HG02642 (cell line): ENCODE results near the gene ZNF804B.
A peak's percentile ranks its signal among the peaks of the same experiment; 100 is the strongest.

Experiments used
- ATAC-seq: cut with Tn5 transposase; IDR thresholded peaks from one replicate; pipeline ENCODE4 v1.9.1; 2021; ENCODE audit warnings: mild to moderate bottlenecking; ENCODE audit not compliant: unreplicated experiment, poor library complexity

Gene ZNF804B

DNA sequence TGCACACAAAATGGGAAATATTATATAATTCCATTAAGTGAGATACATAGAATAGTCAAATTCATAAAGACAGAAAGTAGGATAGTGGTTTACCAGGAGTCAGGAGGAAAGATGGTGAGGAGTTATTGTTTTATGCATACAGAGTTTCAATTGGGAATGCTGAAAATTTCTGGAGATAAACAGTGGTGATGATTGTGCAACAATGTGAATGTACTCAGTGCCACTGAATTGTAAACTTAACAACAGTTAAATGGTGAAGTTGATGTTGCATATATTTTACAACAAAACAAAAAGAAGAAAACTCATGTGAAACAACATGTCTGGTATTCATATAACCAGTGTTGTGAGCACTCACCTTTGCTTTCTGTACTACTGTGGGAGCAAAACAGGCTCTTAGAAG, 204.9 kb downstream of the ZNF804B start:
- ATAC-seq, result no peak

DNA sequence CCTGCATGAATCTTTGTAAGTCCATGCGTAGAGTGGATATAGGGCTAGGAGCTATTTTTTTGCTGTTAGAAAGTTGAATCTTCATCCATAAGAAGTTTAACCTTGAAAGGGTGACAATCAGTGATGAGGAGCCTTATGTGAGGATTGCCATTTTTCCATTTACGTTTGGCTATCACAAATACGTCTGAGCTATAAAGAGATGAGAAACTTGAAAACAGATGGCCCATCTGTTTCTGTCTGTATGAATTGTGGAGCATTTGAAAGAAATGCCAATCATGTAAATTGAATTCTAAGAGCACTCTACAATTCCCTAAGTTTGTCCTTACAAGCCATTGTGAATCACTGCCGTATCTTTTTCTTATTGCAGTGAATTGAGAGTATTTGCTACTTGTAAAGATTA, 205.9 kb downstream of the ZNF804B start:
- no peak for ATAC-seq

DNA sequence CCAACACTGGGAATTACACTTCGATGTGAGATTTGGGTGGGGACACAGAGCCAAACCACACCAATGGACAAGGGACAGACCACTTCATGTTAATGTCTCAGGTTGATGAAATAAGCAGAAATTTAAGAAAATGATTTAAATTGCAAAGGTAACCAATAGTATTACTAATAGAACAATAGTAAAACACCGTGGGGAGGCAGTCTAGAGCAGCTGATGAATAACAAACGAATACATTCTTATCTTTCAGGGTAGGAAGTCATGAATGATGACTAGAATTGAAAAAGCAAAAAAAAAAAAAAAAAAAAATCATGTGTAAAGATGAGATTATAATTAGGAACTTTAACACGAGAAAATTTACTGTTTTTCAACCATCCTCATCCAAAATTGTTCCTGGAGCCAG, 207.9 kb downstream of the ZNF804B start:
- ATAC-seq, result no peak

DNA sequence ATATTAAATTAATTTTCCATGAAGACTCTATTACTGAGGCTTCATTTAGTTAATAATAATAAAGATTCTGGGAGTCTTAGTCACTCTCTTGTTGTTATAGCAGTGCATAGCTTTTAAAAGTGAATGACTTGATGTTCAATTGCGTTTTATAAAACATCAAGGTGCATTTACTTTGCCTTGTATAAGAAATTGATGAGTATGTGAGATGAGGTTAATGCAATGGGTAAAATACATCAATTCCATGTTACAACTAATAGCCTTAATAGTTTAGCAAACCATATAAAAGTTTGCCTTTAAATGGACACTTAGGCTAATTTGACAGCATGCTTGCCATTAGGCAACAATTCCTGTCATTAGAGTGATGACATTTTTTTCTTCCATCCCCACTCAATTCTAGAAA, 209.7 kb downstream of the ZNF804B start:
- ATAC-seq, result no peak

DNA sequence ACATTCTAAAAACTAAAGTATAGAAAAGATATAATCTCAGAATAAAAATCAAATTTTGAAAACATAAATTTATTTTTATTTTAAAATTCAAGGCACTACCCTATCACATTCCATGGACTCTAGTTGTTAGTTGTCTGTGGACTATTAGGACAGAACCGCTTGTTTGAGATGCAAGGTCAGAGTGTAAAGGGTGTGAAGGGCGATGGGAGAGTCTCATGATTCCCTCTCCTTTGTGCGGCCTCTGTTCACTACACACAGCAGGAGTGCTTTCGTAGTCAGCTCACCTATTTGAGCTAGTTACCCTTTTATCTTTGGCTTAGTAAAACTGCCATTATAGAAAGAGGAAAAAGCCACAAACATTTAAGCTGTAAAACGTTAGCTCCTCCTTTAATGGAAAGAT, 225.8 kb downstream of the ZNF804B start:
- no peak for ATAC-seq

DNA sequence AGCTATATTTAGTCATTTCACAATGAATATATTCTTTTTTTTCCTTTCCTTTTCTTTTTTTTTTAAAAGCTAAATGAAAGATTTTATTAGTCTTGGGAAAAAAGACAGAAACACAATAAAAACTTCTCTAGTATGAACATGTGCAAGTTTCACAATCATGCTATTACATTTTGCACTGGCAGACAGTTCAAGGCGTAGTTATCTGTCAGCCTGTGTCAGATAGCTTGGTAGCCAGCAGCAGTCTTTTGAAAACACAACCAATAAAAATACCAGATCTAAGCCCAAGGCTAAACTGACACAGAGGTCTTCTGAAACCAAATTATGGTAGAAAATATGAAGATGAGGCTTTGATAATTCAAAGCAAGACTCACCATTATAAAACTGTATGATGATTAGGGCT, 241.8 kb downstream of the ZNF804B start:
- no peak for ATAC-seq

GRCh38 chr7:89002981-89003956, 243.8 kb downstream of the ZNF804B start:
- peak; percentile 85 for ATAC-seq

DNA sequence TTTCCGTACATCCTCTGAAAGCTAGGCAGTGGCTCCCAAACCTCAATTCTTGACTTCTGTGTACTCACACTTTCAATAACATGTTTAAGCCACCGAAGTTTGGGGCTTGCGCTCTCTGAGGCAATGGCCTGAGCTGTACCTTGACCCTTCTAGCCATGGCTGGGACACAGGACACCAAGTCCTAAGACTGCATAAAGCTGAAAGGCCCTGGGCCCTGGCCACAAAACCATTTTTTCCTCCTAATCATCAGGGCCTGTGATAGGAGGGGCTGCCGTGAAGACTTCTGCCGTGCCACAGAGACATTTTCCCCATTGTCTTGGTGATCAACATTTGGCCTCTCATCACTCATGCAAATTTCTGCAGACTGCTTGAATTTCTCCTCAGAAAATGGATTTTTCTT, 252.5 kb downstream of the ZNF804B start:
- no peak for ATAC-seq

GRCh38 chr7:89017695-89018094, 258.2 kb downstream of the ZNF804B start:
- ATAC-seq, result no peak

DNA sequence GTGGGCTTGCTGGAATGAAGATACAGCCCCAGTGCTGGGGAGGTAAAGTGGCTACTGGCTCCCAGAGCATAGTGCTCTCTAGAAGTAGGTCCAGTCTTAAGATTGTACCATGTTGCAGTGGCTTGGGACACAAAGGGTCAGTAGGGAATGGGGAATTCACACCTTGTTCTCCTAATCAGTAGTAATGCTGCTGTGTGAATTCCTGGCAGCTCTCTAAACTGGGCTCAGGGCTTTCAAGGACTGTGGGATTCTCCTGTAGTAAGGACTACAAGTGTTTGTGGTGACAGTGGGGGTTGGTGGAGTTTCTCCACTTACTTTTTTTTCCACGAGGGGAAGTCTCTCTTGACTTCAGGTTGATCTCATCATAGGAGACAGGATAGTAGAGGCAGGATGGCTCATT, 262.2 kb downstream of the ZNF804B start:
- no peak for ATAC-seq

DNA sequence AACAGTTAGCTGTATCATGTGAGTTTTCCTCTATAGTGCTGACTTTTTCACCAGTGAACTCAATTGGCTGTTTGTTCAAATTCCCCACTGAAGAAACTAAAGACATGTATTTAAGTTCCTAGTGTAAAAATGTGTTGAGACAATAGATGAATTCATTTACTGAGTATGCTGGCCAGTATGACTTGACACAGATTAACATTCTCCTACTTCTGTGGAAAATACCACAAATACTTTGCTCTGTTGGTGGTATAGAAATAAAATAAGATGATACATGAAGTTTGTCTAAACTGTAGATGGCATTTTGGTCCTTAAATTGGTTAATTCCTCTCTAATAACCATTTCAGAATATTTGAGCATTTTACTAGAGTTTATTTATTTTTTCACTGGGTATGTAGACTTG, 263.7 kb downstream of the ZNF804B start:
- no peak for ATAC-seq

DNA sequence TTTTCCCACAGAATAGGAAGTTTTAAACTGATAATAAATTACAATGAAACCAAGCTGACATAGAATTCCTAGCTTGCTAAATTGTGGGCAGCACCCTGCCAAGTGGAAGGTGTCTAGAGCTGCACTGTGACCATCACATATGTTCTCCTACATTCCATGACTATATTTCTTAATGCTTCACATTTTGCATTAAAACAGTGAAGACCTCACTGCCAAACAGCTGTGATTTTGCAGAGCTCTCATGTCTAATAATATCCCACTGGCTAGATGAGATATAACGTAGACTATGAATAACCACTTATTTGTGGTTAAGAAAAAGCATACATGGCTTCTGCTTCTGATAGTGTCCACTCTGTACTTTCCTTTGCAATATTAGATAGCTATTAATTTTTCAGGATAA, 264.4 kb downstream of the ZNF804B start:
- no peak for ATAC-seq

DNA sequence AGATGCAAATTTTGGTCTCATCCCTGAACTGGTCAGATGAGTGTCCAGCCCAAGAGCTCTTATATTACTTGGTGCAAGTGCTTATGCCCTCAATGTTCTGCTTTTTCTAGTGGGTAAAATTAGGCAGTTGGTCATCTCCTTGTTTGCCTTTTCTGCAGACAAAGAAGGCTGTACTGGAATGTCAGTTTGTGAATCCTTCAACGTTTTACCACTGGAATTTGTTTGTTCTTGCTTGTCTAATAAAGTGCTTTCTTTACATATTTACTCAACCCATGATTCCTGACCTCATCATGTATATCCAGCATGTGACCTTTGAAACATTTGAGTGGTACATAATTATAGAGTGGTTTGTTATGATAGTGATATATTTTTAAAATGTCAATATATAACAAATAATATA, 268.3 kb downstream of the ZNF804B start:
- no peak for ATAC-seq

- ATAC-seq, result no peak
Observed at GRCh38 chr7:89028319-89028718, 268.8 kb downstream of the ZNF804B start.

GRCh38 chr7:89029864-89030263, 270.4 kb downstream of the ZNF804B start:
- ATAC-seq, result no peak

DNA sequence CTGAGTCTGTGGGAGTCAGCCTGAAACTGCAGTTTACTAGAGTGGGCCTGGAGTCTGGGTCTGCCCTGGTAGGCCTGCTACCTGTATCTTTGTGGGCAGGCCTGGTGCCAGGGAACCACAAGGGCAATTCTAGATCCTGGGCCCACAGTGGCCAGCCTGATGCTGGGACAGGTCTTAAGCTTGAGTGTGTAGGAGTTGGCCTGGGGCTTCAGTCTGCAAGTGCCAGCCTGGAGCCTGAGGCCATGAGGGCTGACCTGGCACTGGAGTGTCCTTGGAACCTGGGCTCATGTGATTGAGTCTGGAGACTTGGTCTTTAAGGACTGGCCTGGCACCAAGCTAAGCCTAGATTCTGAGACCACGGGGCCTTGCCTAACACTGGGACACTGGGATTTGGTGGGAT, 281.7 kb downstream of the ZNF804B start:
- no peak for ATAC-seq

DNA sequence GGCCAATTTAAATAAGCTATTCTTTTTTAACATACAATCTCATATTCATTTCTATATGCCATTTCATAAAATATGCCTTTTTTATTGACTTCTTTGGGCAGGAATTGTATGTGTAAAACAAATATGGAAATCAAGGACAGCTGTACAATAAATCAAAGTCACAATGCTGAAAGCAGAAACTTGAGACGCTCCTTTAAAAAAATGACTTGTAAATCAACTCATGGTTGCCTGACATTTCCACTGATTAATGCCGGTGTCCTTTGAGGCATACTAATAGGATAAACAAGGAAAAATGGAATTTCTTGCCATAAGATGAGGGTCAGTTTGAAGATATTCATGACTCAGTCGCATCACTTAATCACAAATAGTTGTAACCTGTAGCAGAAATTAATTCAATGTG, 283.4 kb downstream of the ZNF804B start:
- ATAC-seq, result no peak

- ATAC-seq, result no peak
Observed at GRCh38 chr7:89049043-89049442, 289.5 kb downstream of the ZNF804B start.

DNA sequence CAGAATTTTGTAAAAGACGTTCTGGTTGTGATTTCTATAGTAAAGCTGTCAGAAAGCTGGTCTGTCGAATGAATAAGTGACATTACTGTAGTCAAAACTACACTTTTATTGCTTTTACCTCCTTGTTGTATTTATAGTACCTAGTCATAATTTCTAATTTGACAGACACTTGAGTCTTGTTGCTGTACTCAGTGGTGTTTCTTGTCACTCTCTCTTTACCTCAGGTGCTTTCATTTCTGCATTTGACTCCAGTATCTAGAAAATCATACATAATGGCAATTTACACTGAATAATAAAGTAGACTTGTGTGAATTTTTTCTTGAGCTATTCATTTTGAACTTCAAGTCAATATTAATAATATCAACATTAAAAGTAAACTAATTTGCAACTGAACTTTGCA, 293.6 kb downstream of the ZNF804B start:
- ATAC-seq, result no peak

DNA sequence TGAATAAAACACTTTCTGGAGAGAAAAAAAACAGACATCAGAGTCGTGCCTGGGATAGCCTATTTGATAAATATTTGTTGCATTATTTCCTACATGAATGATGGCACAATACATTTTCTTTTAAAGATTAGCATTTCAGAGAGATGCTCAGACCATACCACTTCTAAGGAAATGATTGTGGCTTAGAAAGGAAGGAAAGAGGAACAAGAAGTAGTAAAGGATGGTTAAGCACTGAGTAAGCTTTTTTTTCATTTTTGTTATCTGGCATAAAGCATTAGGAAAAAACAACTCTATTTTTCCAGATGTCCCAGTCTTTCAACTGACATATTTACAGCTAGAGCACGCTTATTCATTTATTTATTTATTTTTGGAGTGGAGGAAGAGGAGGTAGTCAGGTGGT, 294.9 kb downstream of the ZNF804B start:
- no peak for ATAC-seq

- ATAC-seq, result no peak
Observed at GRCh38 chr7:89060234-89060633, 300.7 kb downstream of the ZNF804B start.

DNA sequence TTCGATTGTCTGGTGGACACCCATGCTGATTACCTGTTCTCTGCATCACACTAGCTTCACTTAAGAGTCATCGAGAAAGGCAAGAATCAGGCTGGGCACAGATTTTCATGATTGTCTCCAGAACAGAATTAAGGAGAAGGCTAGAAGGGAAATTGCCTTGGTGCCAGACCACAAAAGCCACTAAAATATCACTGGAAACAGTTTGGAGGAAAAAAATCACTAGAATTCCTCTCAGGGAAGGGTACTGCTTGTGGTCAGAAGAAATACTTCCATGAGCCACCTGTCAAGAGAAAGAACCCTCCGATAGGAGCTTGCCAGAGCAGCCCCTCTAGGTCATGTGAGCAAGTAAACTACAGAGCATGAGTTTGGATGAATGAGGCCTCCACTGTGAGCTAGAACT, 305.3 kb downstream of the ZNF804B start:
- ATAC-seq, result no peak
